Measurements from ENCODE around the gene TANC1.

GRCh38 chr2:158995677-158996049, 27.2 kb downstream of the TANC1 start:
- TF ChIP-seq CTCF (IDR thresholded peaks at IDR 0.05; ENCODE audit: extremely low read depth in 1 of 2, insufficient read depth in 1 of 2, low read depth in 1 of 2, low read length in 2 of 2) (no peak), MAX (IDR thresholded peaks at IDR 0.05; ENCODE audit: insufficient read depth, insufficient read length) (no peak)
